ENCODE measurements around the gene SLC2A9.

DNA sequence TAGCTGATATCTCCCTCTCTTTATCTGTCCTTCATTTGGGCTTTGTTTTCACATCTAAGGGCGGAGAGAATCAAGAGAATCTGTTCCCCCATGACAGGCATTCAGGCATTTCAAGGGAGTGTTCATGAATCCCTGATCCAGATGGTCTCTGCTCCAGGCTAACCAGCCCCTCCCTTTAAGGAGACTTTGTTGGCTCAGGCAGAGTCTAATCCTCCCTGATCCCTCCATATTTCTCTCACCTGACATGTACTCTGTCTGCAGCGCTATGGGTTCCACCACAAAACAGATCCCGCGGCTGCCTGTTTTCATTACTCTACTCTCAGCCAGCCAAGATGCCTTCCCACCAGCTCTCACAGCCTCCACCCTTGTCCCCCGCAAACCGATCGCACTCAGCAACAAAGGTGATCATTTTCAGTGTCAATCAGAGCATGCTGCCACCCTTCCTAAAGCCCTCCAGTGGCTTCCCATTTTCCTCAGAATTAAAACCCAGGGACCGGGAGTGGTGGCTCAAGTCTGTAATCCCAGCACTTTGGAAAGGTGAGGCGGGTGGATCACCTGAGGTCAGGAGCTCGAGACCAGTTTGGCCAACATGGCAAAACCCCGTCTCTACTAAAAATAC is 30.3 kb upstream of the SLC2A9 start:
- TF ChIP-seq, protein P1, sequence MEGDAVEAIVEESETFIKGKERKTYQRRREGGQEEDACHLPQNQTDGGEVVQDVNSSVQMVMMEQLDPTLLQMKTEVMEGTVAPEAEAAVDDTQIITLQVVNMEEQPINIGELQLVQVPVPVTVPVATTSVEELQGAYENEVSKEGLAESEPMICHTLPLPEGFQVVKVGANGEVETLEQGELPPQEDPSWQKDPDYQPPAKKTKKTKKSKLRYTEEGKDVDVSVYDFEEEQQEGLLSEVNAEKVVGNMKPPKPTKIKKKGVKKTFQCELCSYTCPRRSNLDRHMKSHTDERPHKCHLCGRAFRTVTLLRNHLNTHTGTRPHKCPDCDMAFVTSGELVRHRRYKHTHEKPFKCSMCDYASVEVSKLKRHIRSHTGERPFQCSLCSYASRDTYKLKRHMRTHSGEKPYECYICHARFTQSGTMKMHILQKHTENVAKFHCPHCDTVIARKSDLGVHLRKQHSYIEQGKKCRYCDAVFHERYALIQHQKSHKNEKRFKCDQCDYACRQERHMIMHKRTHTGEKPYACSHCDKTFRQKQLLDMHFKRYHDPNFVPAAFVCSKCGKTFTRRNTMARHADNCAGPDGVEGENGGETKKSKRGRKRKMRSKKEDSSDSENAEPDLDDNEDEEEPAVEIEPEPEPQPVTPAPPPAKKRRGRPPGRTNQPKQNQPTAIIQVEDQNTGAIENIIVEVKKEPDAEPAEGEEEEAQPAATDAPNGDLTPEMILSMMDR (IDR thresholded peaks at IDR 0.05; ENCODE audit: poor library complexity, severe bottlenecking) = no peak
- TF ChIP-seq TAF1 (IDR thresholded peaks at IDR 0.05; ENCODE audit: low read depth) = no peak
- TF ChIP-seq, protein P2, sequence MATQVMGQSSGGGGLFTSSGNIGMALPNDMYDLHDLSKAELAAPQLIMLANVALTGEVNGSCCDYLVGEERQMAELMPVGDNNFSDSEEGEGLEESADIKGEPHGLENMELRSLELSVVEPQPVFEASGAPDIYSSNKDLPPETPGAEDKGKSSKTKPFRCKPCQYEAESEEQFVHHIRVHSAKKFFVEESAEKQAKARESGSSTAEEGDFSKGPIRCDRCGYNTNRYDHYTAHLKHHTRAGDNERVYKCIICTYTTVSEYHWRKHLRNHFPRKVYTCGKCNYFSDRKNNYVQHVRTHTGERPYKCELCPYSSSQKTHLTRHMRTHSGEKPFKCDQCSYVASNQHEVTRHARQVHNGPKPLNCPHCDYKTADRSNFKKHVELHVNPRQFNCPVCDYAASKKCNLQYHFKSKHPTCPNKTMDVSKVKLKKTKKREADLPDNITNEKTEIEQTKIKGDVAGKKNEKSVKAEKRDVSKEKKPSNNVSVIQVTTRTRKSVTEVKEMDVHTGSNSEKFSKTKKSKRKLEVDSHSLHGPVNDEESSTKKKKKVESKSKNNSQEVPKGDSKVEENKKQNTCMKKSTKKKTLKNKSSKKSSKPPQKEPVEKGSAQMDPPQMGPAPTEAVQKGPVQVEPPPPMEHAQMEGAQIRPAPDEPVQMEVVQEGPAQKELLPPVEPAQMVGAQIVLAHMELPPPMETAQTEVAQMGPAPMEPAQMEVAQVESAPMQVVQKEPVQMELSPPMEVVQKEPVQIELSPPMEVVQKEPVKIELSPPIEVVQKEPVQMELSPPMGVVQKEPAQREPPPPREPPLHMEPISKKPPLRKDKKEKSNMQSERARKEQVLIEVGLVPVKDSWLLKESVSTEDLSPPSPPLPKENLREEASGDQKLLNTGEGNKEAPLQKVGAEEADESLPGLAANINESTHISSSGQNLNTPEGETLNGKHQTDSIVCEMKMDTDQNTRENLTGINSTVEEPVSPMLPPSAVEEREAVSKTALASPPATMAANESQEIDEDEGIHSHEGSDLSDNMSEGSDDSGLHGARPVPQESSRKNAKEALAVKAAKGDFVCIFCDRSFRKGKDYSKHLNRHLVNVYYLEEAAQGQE (IDR thresholded peaks at IDR 0.05; ENCODE audit: borderline replicate concordance) = no peak
- TF ChIP-seq POLR2AphosphoS5 (IDR thresholded peaks at IDR 0.05) = no peak
- no peak for TF ChIP-seq SMC3 (conservative IDR thresholded peaks at IDR 0.05; ENCODE audit: poor library complexity)
- no peak for TF ChIP-seq EZH2 (IDR thresholded peaks at IDR 0.05; ENCODE audit: borderline replicate concordance, insufficient read depth, low read length, poor library complexity, severe bottlenecking)
